ENCODE results near the gene INVS. TPM values are rescaled to one million over a fixed set of nuclear protein-coding genes. Genes with fewer than 3 reads are reported as not detected.

The INVS gene
- total RNA-seq, 4 donors from 2014 or later = 8.2 to 59.2 (median 26.0) TPM

DNA sequence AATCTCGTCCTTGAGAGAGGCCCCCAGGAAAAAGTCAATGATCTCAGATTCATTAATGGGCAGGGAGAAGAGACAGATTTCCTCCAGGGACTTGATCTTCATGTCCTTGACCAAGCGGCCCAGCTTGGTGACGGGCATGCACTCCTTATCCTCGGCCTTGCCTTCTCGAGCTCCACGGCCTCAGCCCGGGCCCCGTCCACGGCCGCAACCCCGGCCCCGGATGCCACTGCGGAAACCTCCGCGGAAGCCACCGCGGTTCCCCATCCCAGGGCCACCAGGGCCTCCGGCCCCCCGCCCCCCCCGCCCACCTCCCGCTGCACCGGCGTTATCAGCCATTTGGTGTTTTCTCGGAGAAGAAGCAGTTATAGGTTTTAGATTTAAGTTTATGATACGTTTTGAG, 18.3 kb downstream of the INVS start:
- no peaks in the 10 kb centered on the region for H3K9me3 ChIP-seq
- intact Hi-C loops (cut with DNase I; ENCODE audit: low total_unique reads) = no loop called here
- H3K4me3 ChIP-seq = no peak overlapping the region
- no peaks in the 10 kb centered on the region for H3K36me3 ChIP-seq
- H3K27ac ChIP-seq = no peak overlapping the region
- H3K4me1 ChIP-seq = no peaks in the 10 kb centered on the region
- DNase-seq = no peak
- no peaks in the 10 kb centered on the region for H3K27me3 ChIP-seq
- no peak for TF ChIP-seq POLR2A (IDR thresholded peaks at IDR 0.05)
- TF ChIP-seq, protein P1, sequence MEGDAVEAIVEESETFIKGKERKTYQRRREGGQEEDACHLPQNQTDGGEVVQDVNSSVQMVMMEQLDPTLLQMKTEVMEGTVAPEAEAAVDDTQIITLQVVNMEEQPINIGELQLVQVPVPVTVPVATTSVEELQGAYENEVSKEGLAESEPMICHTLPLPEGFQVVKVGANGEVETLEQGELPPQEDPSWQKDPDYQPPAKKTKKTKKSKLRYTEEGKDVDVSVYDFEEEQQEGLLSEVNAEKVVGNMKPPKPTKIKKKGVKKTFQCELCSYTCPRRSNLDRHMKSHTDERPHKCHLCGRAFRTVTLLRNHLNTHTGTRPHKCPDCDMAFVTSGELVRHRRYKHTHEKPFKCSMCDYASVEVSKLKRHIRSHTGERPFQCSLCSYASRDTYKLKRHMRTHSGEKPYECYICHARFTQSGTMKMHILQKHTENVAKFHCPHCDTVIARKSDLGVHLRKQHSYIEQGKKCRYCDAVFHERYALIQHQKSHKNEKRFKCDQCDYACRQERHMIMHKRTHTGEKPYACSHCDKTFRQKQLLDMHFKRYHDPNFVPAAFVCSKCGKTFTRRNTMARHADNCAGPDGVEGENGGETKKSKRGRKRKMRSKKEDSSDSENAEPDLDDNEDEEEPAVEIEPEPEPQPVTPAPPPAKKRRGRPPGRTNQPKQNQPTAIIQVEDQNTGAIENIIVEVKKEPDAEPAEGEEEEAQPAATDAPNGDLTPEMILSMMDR (IDR thresholded peaks at IDR 0.05) = no peak

DNA sequence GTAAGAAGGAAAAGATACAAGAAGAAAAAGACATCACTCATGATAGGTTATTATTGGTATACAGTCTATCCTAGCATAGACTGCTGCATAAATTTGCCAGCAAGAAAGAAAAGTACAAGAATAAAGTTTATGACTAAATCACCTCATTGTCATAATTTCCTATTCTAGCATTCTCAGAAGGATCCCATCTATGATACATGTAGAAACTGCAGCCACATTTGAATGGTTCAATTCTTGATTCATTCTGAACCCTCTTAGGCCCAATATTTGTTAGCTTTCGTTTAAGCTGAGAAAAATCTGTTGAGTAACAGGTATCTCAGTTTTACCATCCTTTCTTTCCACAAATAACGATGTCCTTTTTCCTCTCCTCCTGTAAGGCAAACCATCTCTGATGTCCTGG, 21.2 kb downstream of the INVS start:
- Histone ChIP-seq H3K27ac (no peak overlapping the region), H3K4me1 (no peaks in the 10 kb centered on the region), H3K27me3 (no peaks in the 10 kb centered on the region), H3K36me3 (no peaks in the 10 kb centered on the region), H3K4me3 (no peak overlapping the region), H3K9me3 (no peaks in the 10 kb centered on the region)
- TF ChIP-seq, protein P1 (IDR thresholded peaks at IDR 0.05) = no peak
- intact Hi-C loops (cut with DNase I; ENCODE audit: low total_unique reads) = no loop called here
- DNase-seq = no peak

DNA sequence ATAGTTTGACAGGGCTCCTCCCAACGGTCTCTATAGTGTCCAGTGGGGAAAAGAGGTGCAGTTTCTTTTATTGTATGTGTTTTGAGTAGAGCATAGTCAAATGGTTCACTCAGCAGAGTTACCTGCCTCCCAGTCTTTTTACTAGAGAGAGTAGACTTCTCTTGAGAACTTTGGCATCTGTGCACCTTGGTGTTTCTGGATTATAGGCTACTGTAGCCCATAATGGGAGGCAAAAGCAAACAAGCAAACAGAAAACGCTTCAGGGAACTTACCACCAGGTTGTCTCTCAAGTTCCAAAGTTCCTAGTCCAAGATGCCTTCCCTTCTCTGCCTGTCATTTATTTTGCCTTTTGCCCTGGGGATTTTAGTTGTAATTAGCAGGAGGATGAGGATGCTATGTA, 26.2 kb downstream of the INVS start:
- TF ChIP-seq, protein P1 (IDR thresholded peaks at IDR 0.05) = no peak
- TF ChIP-seq POLR2A (IDR thresholded peaks at IDR 0.05) = no peak
- no peaks in the 10 kb centered on the region for H3K36me3 ChIP-seq
- no peak overlapping the region for H3K27ac ChIP-seq
- intact Hi-C loops (cut with DNase I; ENCODE audit: low total_unique reads) = no loop called here
- no peaks in the 10 kb centered on the region for H3K9me3 ChIP-seq
- no peak for DNase-seq
- H3K27me3 ChIP-seq = no peaks in the 10 kb centered on the region
- peaks cover 0 to 4% of the 10 kb centered on the region in 2 donors for H3K4me1 ChIP-seq
- H3K4me3 ChIP-seq = no peak overlapping the region

DNA sequence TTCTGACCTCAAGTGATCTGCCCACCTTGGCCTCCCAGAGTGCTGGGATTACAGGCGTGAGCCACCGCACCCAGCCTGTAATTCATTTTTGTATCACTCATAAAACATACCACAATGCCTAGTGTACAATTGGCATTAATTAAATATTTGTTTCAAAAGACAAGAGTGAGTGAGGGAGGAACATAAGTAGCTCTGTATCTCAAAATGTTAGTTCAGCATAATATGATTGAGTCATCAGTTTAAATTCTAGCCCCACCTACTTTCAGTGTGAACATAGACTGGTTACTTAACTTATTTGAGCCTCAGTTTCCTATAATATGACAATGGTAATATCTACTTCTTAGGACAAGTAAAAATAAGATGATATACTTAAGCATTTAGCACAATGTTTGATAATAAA, 26.9 kb downstream of the INVS start:
- intact Hi-C loops (cut with DNase I; ENCODE audit: low total_unique reads) = no loop called here

DNA sequence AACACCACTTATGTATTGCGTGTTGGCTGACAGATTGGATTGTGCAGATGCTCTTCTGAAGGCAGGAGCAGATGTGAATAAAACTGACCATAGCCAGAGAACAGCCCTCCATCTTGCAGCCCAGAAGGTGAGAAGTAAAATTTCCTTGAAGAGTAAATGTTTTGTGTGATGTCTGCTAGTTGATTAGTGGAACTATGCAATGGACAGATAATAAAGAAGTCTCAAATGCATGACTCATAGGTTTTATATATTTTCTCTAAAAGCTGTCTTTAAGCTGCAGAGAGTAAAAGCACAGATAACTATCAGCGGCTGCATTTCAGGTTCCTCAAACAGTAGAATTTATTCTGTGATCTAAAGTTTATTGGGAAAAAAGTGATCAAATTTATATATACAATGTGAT, 27.4 kb downstream of the INVS start:
- H3K4me1 ChIP-seq = peaks cover 0 to 4% of the 10 kb centered on the region in 2 donors
- H3K27me3 ChIP-seq = no peaks in the 10 kb centered on the region
- no peaks in the 10 kb centered on the region for H3K9me3 ChIP-seq
- intact Hi-C loops (cut with DNase I; ENCODE audit: low total_unique reads) = no loop called here
- DNase-seq = no peak
- no peaks in the 10 kb centered on the region for H3K36me3 ChIP-seq
- TF ChIP-seq POLR2A (IDR thresholded peaks at IDR 0.05) = no peak
- TF ChIP-seq, protein P1 (IDR thresholded peaks at IDR 0.05) = no peak
- no peak overlapping the region for H3K4me3 ChIP-seq
- H3K27ac ChIP-seq = no peak overlapping the region

More for the DNA sequence above, 26.9 kb downstream of the INVS start:
- Histone ChIP-seq H3K27ac (no peak overlapping the region), H3K27me3 (no peaks in the 10 kb centered on the region), H3K36me3 (no peaks in the 10 kb centered on the region), H3K4me3 (no peak overlapping the region), H3K4me1 (peaks cover 0 to 4% of the 10 kb centered on the region in 2 donors), H3K9me3 (no peaks in the 10 kb centered on the region)
- no peak for DNase-seq
- TF ChIP-seq, protein P1 (IDR thresholded peaks at IDR 0.05) = no peak
- no peak for TF ChIP-seq POLR2A (IDR thresholded peaks at IDR 0.05)

Measured in uterus (tissue), 4 donors.